GM10248 (cell line): Measurements from ENCODE around the gene TPR.

Experiments
- CTCF ChIA-PET: fragments of 300-600 bp; sonication (Branson Sonifier 250); formaldehyde crosslinking; extraction: SDS; loops from one replicate; lab custom pipeline; 2021; ENCODE audit warnings: antibody characterized with exemption; lab: Yijun Ruan, JAX
- POLR2A ChIA-PET: fragments of 350-650 bp; sonication (Branson Sonifier 250); formaldehyde crosslinking; extraction: SDS; loops from one replicate; lab custom pipeline; 2020; ENCODE audit warnings: antibody characterized with exemption; lab: Yijun Ruan, JAX
- DNase-seq: peaks from one replicate; pipeline ENCODE4 v3.0.0; 2012; ENCODE audit errors: extremely low spot score
- TF ChIP-seq, protein P1 (sequence below): IDR thresholded peaks from 2 replicates; pipeline ENCODE4 v1.5.1; 2012; ENCODE audit warnings: mild to moderate bottlenecking, low read depth; ENCODE audit errors: extremely low read depth, missing control alignments, control extremely low read depth

Gene TPR

DNA sequence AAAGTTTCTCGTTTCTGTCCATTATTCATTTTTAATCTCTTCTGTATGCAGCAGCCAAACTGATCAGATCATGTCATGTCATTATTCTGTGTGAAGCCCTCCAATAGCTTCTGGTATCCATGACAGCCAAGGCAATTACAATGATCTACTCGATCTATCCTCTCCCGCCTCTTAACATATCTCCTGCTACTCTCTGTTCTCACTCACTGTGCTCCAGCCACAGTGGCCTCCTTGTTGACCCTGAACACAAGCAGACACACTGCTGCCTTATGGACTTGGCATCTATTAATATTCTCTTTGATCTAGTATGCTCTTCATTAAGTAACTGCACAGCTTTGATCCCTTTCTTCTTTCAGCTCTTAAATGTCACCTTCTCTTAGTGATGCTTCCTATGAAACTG lies 59.5 kb downstream of the TPR start:
- ChIA-PET CTCF (interaction anchor here (0.7 to 2.1 kb wide), 4 partner anchors 7 to 59 kb away, joined by 3 to 7 read pairs (median 4); partner anchors contain the start of gene TPR), POLR2A (no interaction called here)
- TF ChIP-seq, protein P1, sequence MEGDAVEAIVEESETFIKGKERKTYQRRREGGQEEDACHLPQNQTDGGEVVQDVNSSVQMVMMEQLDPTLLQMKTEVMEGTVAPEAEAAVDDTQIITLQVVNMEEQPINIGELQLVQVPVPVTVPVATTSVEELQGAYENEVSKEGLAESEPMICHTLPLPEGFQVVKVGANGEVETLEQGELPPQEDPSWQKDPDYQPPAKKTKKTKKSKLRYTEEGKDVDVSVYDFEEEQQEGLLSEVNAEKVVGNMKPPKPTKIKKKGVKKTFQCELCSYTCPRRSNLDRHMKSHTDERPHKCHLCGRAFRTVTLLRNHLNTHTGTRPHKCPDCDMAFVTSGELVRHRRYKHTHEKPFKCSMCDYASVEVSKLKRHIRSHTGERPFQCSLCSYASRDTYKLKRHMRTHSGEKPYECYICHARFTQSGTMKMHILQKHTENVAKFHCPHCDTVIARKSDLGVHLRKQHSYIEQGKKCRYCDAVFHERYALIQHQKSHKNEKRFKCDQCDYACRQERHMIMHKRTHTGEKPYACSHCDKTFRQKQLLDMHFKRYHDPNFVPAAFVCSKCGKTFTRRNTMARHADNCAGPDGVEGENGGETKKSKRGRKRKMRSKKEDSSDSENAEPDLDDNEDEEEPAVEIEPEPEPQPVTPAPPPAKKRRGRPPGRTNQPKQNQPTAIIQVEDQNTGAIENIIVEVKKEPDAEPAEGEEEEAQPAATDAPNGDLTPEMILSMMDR = no peak
- DNase-seq = no peak

DNA sequence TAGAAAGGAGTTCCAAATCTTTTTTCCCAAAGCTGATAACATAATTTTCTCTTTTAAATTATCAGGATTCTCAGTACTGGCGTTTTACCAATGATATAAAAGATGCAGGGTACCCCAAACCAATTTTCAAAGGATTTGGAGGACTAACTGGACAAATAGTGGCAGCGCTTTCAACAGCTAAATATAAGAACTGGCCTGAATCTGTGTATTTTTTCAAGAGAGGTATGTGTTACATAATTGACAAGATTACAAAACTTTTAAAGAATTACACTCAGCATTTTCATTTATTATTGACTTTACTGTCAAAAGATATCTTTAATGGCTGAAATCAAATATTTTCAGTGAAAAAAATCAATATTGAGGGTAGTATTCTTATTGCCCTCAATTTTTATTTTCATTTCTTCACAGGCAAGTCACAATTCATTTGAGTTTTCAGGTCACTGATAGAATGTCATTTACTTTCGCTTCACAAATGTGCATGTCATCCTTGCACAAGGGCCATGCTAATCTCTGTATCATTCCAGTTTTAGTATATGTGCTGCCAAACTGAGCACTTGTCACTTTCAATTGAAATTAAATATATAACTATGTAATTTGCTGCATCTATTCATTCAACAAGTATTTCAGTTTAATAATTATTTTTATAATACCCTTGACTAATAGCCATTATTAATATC lies 63.5 kb downstream of the TPR start:
- DNase-seq = no peak
- POLR2A ChIA-PET = no interaction called here
- TF ChIP-seq, protein P1 = no peak
- CTCF ChIA-PET = no interaction called here

DNA sequence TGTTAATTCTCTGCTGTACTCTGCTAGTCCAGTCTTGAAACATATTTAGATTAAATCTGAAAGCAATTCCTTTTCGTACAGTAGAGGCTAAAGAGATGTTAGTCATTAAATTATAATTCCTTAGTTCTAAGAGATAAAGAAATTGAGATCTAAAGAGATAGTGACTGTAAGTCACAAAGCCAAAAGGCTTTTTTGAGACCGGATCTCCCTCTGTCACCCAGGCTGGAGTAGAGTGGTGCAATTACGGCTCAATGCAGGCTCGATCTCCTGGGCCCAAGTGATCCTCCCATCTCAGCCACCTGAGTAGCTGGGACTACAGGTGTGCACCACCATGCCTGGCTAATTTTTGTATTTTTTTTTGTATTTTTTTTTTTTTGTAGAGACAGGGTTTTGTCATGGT lies 64.7 kb downstream of the TPR start:
- ChIA-PET POLR2A (no interaction called here), CTCF (no interaction called here)
- no peak for DNase-seq
- TF ChIP-seq, protein P1 = no peak

DNA sequence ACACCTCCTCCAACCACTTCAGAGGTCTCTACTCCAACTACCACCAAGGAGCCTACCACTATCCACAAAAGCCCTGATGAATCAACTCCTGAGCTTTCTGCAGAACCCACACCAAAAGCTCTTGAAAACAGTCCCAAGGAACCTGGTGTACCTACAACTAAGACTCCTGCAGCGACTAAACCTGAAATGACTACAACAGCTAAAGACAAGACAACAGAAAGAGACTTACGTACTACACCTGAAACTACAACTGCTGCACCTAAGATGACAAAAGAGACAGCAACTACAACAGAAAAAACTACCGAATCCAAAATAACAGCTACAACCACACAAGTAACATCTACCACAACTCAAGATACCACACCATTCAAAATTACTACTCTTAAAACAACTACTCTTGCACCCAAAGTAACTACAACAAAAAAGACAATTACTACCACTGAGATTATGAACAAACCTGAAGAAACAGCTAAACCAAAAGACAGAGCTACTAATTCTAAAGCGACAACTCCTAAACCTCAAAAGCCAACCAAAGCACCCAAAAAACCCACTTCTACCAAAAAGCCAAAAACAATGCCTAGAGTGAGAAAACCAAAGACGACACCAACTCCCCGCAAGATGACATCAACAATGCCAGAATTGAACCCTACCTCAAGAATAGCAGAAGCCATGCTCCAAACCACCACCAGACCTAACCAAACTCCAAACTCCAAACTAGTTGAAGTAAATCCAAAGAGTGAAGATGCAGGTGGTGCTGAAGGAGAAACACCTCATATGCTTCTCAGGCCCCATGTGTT lies 66.6 kb downstream of the TPR start:
- TF ChIP-seq, protein P1 = no peak
- CTCF ChIA-PET = interaction anchor here (1.1 to 1.9 kb wide), 6 partner anchors 8 to 17 kb away, joined by 3 to 7 read pairs (median 4); no protein-coding TSS in a partner anchor
- POLR2A ChIA-PET = no interaction called here
- DNase-seq = no peak

DNA sequence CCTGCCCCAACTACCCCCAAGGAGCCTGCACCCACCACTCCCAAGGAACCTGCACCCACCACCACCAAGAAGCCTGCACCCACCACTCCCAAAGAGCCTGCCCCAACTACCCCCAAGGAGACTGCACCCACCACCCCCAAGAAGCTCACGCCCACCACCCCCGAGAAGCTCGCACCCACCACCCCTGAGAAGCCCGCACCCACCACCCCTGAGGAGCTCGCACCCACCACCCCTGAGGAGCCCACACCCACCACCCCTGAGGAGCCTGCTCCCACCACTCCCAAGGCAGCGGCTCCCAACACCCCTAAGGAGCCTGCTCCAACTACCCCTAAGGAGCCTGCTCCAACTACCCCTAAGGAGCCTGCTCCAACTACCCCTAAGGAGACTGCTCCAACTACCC lies 67.6 kb downstream of the TPR start:
- ChIA-PET POLR2A (no interaction called here), CTCF (interaction anchor here (1.9 kb wide), 1 partner anchor 9 kb away, joined by 7 read pairs; no protein-coding TSS in a partner anchor)
- DNase-seq = no peak
- TF ChIP-seq, protein P1 = no peak

DNA sequence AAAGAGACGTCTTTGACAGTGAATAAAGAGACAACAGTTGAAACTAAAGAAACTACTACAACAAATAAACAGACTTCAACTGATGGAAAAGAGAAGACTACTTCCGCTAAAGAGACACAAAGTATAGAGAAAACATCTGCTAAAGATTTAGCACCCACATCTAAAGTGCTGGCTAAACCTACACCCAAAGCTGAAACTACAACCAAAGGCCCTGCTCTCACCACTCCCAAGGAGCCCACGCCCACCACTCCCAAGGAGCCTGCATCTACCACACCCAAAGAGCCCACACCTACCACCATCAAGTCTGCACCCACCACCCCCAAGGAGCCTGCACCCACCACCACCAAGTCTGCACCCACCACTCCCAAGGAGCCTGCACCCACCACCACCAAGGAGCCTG lies 68.5 kb downstream of the TPR start:
- POLR2A ChIA-PET = no interaction called here

More for the DNA sequence above, 68.5 kb downstream of the TPR start:
- TF ChIP-seq, protein P1 = no peak
- CTCF ChIA-PET = no interaction called here
- DNase-seq = no peak
